GM11168 (cell line): ENCODE results near the gene DPCD.
"Not testable (repeated sequence)": the region's sequence is repeated elsewhere in the genome, so short reads cannot be mapped to it uniquely, and the experiment has no call there.

Experiments
- in situ Hi-C: fragments of 300-500 bp; cut with MboI; formaldehyde crosslinking; loops from one replicate; pipeline ENCODE4 v1.12.0; 2022; ENCODE audit warnings: low sequenced_read_pairs; ENCODE audit not compliant: unreplicated experiment

Gene DPCD

GRCh38 chr10:101578803-101579515, 9.2 kb upstream of the DPCD start:
- in situ Hi-C loops: no loop called here

- in situ Hi-C loops: no loop called here
These were observed 8.6 kb upstream of the DPCD start for GRCh38 chr10:101579516-101579870.

GRCh38 chr10:101580486-101581399, 7.4 kb upstream of the DPCD start:
- in situ Hi-C loops: no loop called here

GRCh38 chr10:101585841-101586240, 2.3 kb upstream of the DPCD start:
- in situ Hi-C loops: no loop called here

- in situ Hi-C loops: no loop called here
These were observed 758 bp downstream of the DPCD start for GRCh38 chr10:101588879-101589278.

- in situ Hi-C loops: not testable (repeated sequence)
These were observed 5.2 kb downstream of the DPCD start for GRCh38 chr10:101593331-101593730.

GRCh38 chr10:101595591-101596433, 7.7 kb downstream of the DPCD start:
- in situ Hi-C loops: no loop called here

- in situ Hi-C loops: no loop called here
These were observed 9.2 kb downstream of the DPCD start for GRCh38 chr10:101597091-101597900.

GRCh38 chr10:101601541-101601940, 13.4 kb downstream of the DPCD start:
- in situ Hi-C loops: no loop called here

GRCh38 chr10:101602761-101603398, 14.8 kb downstream of the DPCD start:
- in situ Hi-C loops: no loop called here

- in situ Hi-C loops: no loop called here
These were observed 19.0 kb downstream of the DPCD start for GRCh38 chr10:101607124-101607523.

GRCh38 chr10:101609481-101609880, 21.4 kb downstream of the DPCD start:
- in situ Hi-C loops: no loop called here

GRCh38 chr10:101611096-101611905, 23.2 kb downstream of the DPCD start:
- in situ Hi-C loops: no loop called here

GRCh38 chr10:101612086-101612485, 24.0 kb downstream of the DPCD start:
- in situ Hi-C loops: no loop called here

GRCh38 chr10:101612872-101613271, 24.8 kb downstream of the DPCD start:
- in situ Hi-C loops: no loop called here

- in situ Hi-C loops: no loop called here
These were observed 25.5 kb downstream of the DPCD start for GRCh38 chr10:101613646-101614045.

- in situ Hi-C loops: no loop called here
These were observed 26.8 kb downstream of the DPCD start for GRCh38 chr10:101614663-101615524.
